Inferior parietal cortex (tissue), 1 donor: ENCODE measurements around the gene TBC1D14.

Source experiments
- DNase-seq: peaks from one replicate; pipeline ENCODE4 v3.0.0-alpha.2; 2016; ENCODE audit errors: extremely low spot score

The TBC1D14 gene

DNA sequence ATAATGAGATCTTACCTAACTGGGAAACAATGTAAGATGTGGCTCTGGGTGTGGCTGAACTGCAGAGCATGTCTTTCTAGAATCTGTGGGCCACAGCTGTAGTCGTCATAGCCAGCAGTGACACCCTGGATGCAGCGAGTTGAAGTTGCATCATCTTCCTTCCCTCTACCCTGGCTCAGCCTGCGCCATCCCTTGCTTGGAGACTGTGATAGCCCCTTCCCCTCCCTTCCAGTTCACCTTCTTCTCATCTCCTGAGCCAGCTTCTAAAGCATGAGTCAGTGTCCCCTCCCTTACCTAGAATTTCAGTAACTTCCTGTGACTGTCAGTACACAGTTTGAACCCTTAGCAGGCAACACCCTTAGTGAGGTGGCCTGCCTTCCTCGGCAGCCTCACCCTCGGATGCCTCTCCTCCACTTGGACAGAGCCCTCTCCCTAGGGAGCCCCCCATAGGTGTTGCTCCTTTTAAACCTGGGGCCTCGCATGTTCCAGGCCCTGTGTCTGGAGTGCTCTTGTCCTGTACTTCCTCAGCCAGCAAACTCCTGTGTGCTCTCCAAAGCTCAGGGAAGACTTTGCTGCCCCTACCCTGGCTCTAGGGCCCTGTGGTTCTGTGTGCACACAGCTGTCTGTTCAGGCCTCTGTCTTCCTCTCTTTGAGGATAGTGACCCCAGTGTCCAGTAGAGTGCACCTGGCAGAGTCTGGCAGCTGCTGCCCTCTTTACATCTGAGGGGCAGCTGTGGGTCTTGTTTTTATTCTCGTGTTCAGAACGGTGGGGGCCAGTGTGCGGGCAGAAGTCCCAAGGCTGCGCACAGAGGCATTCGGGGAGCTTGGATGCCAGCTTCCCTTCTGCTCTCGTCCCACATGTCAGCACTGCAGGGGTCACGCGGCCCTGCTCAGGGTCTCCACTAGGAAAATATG, 89.8 kb downstream of the TBC1D14 start:
- DNase-seq = no peak

DNA sequence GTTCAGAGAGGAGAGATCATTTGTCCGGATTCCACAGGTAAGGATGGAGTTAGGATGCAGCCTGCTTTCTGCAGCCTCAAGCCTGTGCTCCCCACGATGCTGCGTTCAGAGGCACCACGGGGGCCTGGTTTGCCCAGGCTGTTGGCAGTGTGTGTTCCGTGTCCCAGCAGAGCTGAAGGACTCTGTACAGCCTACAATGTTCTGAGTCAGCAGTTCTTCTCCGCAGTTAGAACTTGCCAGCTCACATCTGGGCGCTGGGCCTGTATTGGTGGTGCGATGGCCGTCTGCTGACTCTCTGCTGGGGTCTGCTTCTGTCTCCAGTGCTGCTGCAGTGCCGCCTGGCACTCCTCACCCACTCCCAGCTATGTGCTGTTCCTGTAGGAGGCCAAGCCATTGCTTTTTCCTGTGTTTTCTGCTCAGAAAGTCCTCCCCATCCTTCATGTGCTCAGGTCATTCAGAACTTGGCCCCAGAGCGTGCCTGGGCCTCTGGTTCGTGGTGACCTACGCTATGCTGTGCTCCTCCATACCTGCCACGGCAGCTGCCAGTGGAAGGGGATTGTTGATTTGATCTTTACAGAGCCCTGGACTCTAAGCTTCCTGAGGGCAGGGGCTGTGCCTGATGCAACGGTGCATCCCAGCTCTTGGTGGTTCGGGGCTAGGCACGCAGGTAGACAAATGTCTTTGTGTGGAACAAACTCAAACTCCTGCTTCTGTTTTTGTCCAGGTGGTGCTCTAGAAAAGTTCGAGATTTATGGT, 91.0 kb downstream of the TBC1D14 start:
- DNase-seq = no peak

DNA sequence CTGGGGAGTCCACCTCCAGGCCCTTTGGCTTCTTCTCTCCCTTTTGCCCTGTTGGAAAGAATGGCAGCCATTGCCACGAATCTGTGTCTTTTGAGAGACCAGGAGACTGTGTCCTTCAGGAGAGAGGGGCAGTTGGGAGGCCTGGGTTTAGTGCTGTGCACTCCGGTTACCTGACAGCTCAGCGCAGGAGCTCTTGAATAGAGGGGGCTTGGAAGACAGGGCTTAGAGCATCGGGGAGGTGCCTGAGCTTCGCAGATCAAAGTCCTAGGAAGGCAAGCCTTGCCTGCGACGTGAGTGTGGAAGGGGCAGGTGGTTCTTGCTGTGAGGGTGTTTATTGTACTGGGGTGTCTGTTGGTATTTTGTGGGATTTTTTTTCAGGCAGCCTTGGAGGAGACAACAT, 91.6 kb downstream of the TBC1D14 start:
- no peak for DNase-seq

DNA sequence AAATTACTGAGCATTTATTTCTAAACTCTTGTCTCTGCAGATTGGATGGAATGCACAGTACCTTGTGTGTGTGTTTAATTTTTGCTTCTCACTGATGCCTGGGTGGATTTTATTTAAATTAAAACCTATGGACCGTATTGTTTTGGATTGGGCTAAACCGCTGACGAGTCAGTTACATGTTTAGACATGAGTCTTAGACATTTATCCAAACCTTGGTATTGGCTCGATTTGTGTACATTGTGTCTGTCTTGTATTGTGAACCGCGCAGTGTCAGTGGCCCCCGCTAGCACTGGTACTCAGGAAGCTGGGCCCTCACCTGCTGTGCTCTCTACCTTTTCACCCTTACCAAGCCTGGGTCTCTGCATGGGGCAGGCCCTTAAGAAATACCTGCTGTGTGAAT, 92.7 kb downstream of the TBC1D14 start:
- no peak for DNase-seq

DNA sequence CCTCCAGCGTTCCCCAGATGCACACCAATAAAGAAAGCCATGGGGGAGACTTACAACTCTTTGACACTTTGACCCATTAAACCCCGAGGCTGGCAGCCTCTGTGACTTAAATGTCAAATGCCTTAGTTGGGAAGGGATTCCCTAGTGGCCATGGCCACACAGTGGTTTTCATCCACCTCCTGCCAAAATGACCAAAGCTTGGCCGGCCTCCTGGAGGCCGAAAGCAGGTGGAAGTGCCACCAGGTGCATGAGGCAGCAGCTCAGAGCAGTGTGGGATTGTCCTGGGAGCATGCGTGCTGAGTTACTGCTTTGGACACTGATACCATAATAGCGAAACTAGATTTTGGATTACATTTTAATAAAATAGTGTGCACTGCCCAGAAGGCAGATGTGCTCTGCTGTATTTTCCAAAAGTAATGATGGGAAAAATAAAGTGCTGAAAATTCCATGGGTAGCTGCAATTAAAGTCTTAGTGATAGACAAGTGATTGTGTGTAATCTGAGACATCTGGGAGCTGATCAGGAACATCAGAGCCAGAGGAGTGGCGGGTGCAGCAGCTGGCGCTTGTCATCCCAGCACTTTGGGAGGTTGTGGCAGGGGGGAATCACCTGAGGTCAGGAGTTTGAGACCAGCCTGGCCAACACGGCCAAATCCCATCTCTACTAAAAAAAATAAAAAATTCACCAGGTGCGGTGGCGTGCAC, 93.7 kb downstream of the TBC1D14 start:
- no peak for DNase-seq

DNA sequence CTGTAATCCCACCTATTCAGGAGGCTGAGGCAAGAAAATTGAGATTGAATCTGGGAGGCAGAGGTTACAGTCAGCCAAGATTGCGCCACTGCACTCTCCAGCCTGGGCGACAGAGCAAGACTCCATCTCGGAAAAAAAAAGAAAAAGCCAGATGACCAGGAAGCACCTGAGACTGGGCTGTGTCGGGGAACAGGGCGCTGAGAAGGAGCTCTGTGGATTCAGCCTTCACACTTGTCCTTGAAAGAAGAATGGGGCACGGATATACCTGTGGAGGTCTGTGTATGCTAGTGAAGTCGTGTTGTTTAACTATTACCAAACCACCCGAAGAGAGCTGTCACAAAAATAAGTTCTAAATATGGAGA, 94.2 kb downstream of the TBC1D14 start:
- DNase-seq = no peak

DNA sequence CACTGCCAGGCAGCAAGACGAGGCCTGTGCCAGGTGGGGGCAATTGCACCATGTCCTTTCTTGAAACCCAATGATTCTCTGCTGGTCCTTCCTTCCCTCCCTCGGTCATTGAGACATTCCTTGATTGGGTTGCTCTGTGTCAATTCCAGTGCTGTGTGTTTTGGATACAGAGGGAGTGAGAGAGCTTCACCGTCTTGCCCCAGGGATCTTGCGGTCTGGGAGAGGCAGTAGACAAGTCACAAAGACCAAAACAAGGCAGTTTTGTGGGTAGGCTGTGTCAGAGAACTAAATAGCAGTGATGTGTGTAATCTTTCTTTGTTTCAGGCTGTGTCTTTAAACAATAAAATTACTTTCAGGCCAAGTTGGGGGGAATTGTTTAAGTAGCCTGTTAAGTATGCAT, 94.7 kb downstream of the TBC1D14 start:
- DNase-seq = no peak

DNA sequence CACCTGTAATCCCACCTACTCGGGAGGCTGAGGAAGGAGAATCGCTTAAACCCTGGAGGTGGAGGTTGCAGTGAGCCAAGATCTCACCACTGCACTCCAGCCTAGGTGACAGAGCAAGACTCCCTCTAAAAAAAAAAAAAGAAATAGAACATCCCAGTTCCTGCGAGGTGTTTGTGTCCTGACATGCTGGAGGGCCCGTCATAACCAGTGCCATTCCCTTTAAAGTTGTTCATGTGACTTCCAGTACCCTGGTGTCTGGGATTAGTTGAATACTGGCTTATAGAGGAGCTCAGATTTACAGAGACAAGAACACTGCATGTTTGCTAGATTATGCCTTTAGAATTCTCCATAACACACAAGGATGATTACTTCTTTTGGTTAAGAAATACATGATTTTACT, 95.9 kb downstream of the TBC1D14 start:
- no peak for DNase-seq

DNA sequence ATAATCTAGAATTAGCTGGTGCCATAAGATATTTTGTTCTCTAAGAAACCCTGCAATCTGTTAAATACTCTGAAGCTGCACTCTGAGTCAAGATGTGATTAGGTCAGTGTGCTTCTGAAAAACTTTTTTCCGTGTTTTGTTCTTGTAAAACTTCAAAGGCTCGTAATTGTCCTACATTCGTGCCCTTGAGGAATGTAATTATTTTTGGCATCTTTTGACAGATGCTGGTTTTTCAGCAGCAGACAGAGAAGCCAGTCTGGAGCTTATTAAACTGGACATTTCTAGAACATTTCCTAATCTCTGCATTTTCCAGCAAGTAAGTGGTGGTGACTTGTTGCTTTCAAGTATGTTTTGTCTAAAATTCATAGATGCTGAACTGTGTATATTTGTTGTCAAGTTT, 96.8 kb downstream of the TBC1D14 start:
- DNase-seq = no peak

DNA sequence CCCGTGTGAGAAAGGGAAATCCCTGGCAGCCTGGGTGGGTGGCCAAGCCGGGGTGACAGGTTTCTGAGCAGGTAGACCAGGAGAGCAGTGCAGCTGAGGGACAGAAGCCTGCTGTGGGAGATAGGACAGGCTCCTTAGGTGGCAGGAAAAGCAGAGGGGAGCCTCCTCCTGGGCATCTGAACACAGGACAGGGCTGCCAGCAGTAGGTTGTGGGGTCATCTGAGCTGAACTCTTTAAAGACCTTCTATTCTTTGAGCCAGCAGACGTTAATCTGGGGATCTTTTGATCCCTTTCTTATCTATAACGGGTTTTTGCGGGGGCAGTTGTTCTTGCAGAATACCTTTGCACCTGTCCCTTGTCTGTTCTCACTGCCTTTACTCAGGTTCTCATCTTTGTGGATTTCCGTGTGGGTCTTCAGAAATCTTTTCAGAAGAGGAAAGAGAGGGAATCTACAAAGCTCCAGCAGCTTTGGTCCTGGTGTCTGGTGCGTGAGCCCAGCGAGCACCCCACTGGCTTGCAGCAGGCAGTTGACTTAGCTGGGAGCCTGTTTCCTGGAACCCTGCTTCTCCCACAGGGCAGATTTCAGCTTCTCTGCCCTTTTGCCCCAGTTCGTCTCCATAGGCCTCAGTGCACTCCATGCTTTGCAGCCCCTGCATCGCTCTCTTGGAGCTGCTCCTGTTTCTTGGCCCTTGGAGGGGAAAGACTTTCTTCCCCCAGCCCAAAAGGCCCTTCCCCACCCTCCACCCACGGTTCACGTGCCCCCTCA, 97.7 kb downstream of the TBC1D14 start:
- no peak for DNase-seq

DNA sequence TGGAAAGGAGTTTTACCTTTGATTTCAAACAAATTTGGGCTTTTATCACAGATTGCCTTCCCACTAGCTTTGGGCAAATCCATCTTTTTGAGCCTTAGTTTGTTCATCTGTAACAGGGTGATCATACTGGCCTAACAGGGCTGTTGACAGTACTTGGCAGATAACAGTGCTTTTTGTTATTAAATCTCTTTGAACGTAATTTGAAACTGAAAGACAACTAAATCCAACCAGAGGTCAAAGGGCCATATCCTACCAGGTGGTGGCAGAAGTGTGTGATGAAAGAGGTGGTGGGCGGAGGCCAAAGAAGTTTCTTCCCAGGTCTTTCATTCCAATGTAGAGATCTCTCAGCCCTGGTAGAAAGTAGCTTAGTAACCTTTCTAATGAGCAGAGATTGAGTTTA, 98.3 kb downstream of the TBC1D14 start:
- DNase-seq = no peak

DNA sequence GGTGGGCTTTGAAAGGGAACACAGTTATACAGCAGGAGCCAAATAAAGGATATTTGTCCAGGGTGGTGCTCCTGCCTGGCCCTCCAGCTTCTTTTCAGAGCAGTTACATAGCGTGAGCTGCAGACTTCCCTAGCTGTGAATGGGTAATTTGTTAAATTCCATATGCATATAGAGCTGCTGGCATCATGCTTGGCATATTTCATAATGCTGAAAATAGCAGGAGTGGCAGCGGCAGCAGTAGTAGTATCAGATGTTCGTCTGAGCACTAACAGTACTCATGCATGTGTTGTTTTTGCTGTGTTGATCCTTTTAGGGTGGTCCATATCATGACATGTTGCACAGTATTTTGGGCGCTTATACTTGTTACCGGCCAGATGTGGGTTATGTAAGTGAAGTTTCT, 99.9 kb downstream of the TBC1D14 start:
- peak; percentile 25 for DNase-seq

DNA sequence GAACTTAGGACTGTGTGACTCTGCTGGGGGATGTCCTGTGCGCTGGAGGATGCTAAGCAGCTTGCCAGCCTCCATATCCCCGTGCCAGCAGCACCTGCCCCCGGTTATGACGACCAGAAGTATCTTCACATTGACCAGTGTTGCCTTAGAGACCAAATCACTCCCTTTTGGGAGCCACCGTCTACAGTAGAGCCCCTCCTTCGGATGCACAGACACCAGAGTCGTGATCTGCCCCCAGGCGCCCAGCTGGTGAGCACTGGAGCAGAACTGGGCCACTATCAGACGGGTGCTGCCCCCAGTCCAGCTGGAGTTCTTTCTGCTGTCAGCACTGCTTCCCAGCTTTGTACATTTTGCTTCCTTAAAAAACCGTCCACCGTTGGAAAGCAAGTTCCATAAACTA, 103.5 kb downstream of the TBC1D14 start:
- DNase-seq = no peak

DNA sequence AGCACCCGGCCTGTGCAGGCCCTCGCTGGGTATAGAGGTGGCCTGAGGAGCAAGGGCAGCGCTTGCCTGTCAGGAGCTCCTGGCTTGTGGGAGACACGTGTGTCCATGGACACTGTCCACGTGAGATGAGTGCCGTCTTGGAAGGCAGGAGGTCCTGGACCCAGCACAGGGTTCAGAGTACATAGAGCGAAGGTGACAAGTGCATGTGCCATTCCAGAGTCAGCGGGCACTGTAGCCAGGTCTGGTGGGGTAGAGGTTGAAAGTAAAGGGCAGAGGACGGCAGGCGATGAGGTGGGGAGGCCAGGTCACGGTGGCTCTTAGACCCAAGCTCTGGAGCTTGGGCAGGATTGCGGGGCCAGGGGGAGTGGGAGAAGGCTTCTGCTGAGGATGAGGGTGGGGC, 105.2 kb downstream of the TBC1D14 start:
- no peak for DNase-seq

DNA sequence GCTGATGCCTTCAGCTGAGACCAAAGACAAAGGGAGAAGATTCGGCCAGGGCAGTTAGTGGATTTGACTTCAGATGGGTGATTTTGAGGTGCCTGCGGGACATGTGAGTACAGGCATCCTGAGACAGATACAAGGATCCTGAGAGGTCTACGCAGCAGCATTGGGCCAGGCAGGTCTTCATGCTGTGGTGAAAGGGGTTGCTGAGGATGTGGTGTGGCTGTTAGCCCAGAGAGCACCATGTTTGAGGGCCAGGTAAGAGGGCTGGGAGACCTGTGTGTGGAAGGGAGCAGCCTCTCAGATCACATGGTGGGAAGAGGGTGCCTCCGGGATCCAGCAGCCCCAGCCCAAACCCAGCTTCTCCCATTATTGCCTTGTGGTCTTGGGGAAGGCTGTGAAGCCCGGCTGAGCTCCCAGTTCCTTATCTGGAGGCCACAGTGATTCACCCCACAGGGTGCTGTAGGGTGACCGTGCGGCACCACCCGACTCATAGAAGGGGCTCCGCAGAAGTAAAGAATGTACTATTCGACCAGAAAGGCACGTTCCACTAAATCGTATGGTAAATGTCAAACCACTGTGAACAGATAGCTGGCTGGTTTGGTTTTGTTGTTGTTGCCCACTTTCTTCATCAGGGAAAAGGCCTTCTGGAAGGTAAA, 105.9 kb downstream of the TBC1D14 start:
- no peak for DNase-seq

DNA sequence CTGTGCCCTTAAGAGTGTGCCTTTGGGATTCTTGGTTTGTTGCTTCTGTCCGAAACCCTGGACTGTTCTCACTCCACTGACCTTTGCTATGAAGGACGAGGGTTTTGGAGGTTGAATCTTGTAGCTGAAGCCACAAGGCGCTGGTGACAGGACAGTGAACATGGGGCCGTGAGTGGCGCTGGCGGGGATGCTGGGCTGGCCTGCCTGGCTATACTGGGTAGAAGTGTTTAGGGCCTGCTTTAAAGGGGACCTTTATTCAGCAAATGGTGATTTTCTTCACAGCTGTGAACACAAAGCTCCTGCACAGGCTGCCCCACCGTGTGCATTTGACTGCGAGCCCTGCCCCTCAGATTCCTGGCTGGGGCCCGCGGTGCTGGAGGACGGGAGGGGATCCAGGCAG, 106.5 kb downstream of the TBC1D14 start:
- no peak for DNase-seq

DNA sequence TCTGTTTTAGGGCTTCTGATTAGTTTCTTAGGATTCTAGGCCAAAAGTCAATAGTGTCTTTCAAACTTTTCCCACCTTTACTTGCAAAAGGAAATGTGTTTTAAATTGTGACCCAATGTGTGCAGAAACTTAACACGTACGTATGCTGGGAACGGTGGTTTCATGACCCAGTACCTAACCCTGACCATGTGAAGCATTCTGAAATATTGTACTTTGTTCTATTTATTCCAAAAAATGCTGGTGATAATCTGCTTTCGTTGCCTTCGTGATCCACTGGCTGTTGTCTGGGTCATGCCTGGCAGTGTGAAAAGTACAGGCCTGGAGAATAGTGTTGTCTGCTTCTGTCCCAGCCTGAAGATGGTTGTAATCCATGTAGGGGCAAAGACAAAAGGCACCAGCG, 106.9 kb downstream of the TBC1D14 start:
- DNase-seq = no peak

DNA sequence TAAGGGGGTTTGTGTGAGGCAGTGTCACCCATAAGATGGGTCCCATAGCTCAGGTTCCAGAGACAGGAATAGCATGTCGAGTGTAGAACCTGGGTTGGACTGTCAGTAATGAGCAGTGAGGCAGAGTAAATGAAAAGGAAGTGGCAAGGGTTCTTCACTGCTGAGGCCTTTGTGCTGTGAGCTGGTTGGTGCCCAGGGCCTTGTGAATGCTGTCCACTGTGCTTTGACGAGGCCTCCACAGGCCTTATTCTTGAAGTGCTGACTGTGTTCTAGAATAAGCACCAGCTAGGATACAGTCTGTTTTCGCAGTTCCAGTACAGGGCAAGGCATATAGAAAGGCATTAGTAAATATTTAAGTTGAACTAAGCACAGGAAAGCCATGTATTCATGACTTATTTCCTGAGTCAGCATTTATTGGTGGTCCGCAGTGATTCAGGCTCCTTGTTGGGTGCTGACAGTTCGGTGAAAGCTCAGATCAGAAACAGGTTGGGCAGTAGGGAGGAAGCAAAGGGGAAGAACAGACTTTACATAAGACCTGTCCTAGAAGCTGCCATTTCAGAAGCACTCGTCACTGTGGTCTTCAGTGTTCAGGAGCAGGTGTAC, 107.9 kb downstream of the TBC1D14 start:
- DNase-seq = no peak

DNA sequence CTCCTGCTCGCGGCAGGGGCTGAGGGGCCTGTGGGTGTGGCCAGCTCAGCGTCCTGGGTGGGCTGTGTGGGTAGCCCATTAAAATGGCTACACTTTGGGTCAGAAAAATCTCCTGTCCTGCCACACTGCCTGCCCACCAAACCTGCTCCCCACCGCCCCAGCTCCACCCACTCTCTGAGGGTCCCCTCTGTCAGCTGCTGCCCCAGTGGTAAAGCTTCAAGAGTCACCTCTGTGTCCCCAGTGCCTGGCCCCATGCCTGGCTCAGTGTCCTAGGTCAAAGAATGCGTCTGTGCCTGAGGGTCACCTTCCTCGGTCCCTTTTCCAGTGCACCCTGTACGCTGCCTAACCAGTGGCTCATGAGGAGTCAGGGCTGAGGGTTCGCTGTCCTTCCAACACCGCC, 108.7 kb downstream of the TBC1D14 start:
- no peak for DNase-seq

DNA sequence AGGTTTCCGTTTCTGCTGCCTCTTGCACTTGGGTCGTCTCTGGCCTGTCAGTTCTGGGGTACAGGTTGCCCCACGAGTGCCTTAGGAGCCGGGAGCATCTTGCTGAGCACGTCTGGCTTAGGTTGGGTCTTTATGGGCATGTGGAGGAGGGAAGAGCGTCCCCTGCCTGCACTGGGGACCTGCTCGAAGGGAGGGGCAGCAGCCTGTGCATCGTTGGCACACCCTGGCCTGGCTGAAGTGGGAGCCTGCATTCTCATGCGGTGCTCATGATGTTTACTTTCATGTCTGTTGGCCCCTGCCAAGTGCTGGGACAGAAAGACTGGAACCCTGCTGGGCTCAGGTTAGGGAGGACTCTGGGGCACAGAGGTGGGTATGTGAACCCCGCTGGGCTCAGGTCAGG, 109.7 kb downstream of the TBC1D14 start:
- DNase-seq = no peak

DNA sequence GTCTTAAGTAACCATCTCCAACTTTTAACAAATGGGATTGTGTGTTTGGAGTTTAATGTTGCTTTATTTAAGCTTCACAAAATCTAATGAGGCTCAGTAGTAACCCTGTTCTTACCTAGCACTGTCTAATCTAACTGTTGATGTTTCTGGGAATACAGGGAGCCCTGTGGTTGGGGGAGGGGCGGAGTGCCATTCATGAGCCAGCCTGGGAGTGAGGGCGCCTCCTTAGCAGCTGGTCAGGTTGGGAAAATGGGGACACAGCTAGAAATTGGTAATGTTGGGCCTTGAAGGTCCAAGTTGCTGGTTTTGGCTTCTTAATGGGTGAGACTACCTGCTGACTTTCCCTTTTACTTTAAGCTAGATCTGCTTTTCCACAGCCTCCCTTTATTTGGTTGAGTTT, 110.7 kb downstream of the TBC1D14 start:
- no peak for DNase-seq
